HepG2 (cell line): ENCODE data around the gene TKFC.

ENCODE experiments used
- RFX5 ChIP-seq: IDR thresholded peaks from 2 replicates; pipeline ENCODE4 v1.6.1; 2011; ENCODE audit warnings: low read depth, low read length, improper control_type of control experiment
- TRIM24 ChIP-seq: sonication (generic); formaldehyde crosslinking; IDR thresholded peaks from 2 replicates; pipeline ENCODE4 v1.8.0; 2022; ENCODE audit warnings: mild to moderate bottlenecking, missing genetic modification reagents
- ZFP36 ChIP-seq: fragments of 150-350 bp; IDR thresholded peaks from 2 replicates; pipeline ENCODE4 v1.6.1; 2018; ENCODE audit warnings: borderline replicate concordance, low read length, low read depth; ENCODE audit not compliant: partially characterized antibody
- TF ChIP-seq, protein P1 (sequence below): IDR thresholded peaks from 2 replicates; pipeline ENCODE4 v1.6.1; 2016; ENCODE audit warnings: low read depth, control low read depth

DNA sequence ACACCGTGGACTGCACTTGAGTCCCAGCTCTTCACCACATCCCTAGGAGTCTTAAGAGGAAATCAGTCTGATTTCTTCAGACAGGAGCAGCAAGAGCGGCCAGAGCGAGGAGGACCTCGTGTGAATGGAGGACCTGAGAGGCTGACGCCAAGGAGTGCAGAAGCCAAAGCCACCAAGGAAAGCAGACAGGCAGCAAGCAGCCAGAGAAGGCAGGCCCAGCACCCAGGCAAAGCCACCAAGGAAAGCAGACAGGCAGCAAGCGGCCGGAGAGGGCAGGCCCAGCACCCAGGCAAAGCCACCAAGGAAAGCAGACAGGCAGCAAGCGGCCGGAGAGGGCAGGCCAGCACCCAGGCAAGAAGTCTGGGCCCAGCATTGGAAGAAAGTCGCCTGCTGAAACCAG is 16.9 kb downstream of the TKFC start:
- TF ChIP-seq, protein P1, sequence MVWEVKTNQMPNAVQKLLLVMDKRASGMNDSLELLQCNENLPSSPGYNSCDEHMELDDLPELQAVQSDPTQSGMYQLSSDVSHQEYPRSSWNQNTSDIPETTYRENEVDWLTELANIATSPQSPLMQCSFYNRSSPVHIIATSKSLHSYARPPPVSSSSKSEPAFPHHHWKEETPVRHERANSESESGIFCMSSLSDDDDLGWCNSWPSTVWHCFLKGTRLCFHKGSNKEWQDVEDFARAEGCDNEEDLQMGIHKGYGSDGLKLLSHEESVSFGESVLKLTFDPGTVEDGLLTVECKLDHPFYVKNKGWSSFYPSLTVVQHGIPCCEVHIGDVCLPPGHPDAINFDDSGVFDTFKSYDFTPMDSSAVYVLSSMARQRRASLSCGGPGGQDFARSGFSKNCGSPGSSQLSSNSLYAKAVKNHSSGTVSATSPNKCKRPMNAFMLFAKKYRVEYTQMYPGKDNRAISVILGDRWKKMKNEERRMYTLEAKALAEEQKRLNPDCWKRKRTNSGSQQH (CRISPR knock-in tag), result no peak
- TF ChIP-seq ZFP36 (no peak), TRIM24 (no peak), RFX5 (no peak)
